ENCODE measurements around the gene EPM2AIP1. TPM values are rescaled to one million over a fixed set of nuclear protein-coding genes. Genes with fewer than 3 reads are reported as not detected.
"Not testable (repeated sequence)": the region's sequence is repeated elsewhere in the genome, so short reads cannot be mapped to it uniquely, and the experiment has no call there.

The EPM2AIP1 gene
- total RNA-seq, 3 donors from 2014 or later = 9.9 to 21.2 (median 13.6) TPM

GRCh38 chr3:36965440-36965839, 27.5 kb downstream of the EPM2AIP1 start:
- no peak for ATAC-seq
- no peak for DNase-seq
- H3K4me3 ChIP-seq = no peak overlapping the region
- H3K36me3 ChIP-seq (ENCODE audit: low read depth) = no peaks in the 10 kb centered on the region
- TF ChIP-seq CTCF (IDR thresholded peaks at IDR 0.05) = no peak
- H3K4me1 ChIP-seq (ENCODE audit: low read depth) = no peaks in the 10 kb centered on the region
- no peaks in the 10 kb centered on the region for H3K9me3 ChIP-seq
- intact Hi-C loops (cut with DNase I, micrococcal nuclease) = loop anchor here in 1 of 2 donors (10.0 kb wide), 1 partner anchor 241 kb away; no protein-coding TSS in a partner anchor

- H3K4me1 ChIP-seq (ENCODE audit: low read depth) = no peaks in the 10 kb centered on the region
- H3K36me3 ChIP-seq (ENCODE audit: low read depth) = no peaks in the 10 kb centered on the region
- DNase-seq (no peak), ATAC-seq (no peak)
- intact Hi-C loops (cut with DNase I, micrococcal nuclease) = loop anchor here in 1 of 2 donors (10.0 kb wide), 1 partner anchor 240 kb away; no protein-coding TSS in a partner anchor
- H3K4me3 ChIP-seq = no peak overlapping the region
- TF ChIP-seq CTCF (IDR thresholded peaks at IDR 0.05) = no peak
- H3K9me3 ChIP-seq = no peaks in the 10 kb centered on the region
Observed at GRCh38 chr3:36964817-36965216, 28.1 kb downstream of the EPM2AIP1 start.

GRCh38 chr3:36964331-36964730, 28.6 kb downstream of the EPM2AIP1 start:
- H3K9me3 ChIP-seq = no peaks in the 10 kb centered on the region
- H3K36me3 ChIP-seq (ENCODE audit: low read depth) = no peaks in the 10 kb centered on the region
- no peaks in the 10 kb centered on the region for H3K4me1 ChIP-seq (ENCODE audit: low read depth)
- no peak overlapping the region for H3K4me3 ChIP-seq
- intact Hi-C loops (cut with DNase I, micrococcal nuclease) = loop anchor here in 1 of 2 donors (10.0 kb wide), 1 partner anchor 240 kb away; no protein-coding TSS in a partner anchor
- DNase-seq = no peak
- no peak for TF ChIP-seq CTCF (IDR thresholded peaks at IDR 0.05)
- no peak for ATAC-seq

GRCh38 chr3:36963008-36963407, 29.9 kb downstream of the EPM2AIP1 start:
- DNase-seq; H3K36me3 ChIP-seq (ENCODE audit: low read depth); H3K9me3 ChIP-seq; H3K4me3 ChIP-seq; H3K4me1 ChIP-seq (ENCODE audit: low read depth); ATAC-seq: not testable (repeated sequence)
- intact Hi-C loops (cut with DNase I, micrococcal nuclease) = loop anchor here in 1 of 2 donors (10.0 kb wide), 1 partner anchor 238 kb away; no protein-coding TSS in a partner anchor

GRCh38 chr3:36960502-36960901, 32.4 kb downstream of the EPM2AIP1 start:
- ATAC-seq = no peak

More at GRCh38 chr3:36960502-36960901, 32.4 kb downstream of the EPM2AIP1 start:
- TF ChIP-seq CTCF (IDR thresholded peaks at IDR 0.05) = no peak
- H3K4me3 ChIP-seq = no peak overlapping the region
- intact Hi-C loops (cut with DNase I, micrococcal nuclease) = loop anchor here in 1 of 2 donors (10.0 kb wide), 1 partner anchor 236 kb away; no protein-coding TSS in a partner anchor
- peaks cover 6% of the 10 kb centered on the region for H3K4me1 ChIP-seq (ENCODE audit: low read depth)
- H3K9me3 ChIP-seq = no peaks in the 10 kb centered on the region
- no peaks in the 10 kb centered on the region for H3K36me3 ChIP-seq (ENCODE audit: low read depth)
- DNase-seq = no peak

All from mucosa of descending colon (tissue), 3 donors.